Bronchial epithelial cell (primary cell): ENCODE results near the gene NLRP8. TPM values are rescaled to one million over a fixed set of nuclear protein-coding genes. Genes with fewer than 3 reads are reported as not detected.

Experiments
- DNase-seq: peaks from one replicate; pipeline ENCODE4 v3.0.0-alpha.2; 2010; ENCODE audit warnings: low read depth
- FAIRE-seq: peaks from 2 replicates; lab custom pipeline; 2011; peaks lifted over from hg19 to GRCh38; lab: Jason Lieb, UNC
- H3K27me3 ChIP-seq: 2 replicates; pipeline ENCODE4 v1.5.1; 2011; ENCODE audit warnings: low read length; ENCODE audit not compliant: control insufficient read depth, insufficient read depth
- H3K36me3 ChIP-seq: 2 replicates; pipeline ENCODE4 v1.5.1; 2011; ENCODE audit warnings: low read length; ENCODE audit not compliant: control insufficient read depth, insufficient read depth
- H3K4me3 ChIP-seq: 2 replicates; pipeline ENCODE4 v1.5.1; 2011; ENCODE audit warnings: mild to moderate bottlenecking, low read depth, low read length, control low read depth
- CTCF ChIP-seq: IDR thresholded peaks from 2 replicates; pipeline ENCODE4 v1.5.1; 2011; ENCODE audit warnings: mild to moderate bottlenecking, moderate library complexity, low read length, control low read depth, inconsistent platforms; ENCODE audit not compliant: insufficient read depth, severe bottlenecking
- total RNA-seq: library from RNA; depleted of rRNA; stranded (reverse); fragments of >200 nt; gene quantifications from 2 replicates; pipeline ENCODE4 v1.2.1, GENCODE V29; 2014

NLRP8 gene
- total RNA-seq, 1 donor from 2014 or later = not detected

- FAIRE-seq (no peak), DNase-seq (no peak)
- TF ChIP-seq CTCF = no peak
- no peaks in the 10 kb centered on the region for H3K27me3 ChIP-seq
- no peaks in the 10 kb centered on the region for H3K36me3 ChIP-seq
- H3K4me3 ChIP-seq = no peak overlapping the region
These were observed 8.8 kb downstream of the NLRP8 start for GRCh38 chr19:55956431-55956830.

GRCh38 chr19:55958356-55958755, 10.7 kb downstream of the NLRP8 start:
- Histone ChIP-seq H3K27me3 (no peaks in the 10 kb centered on the region), H3K36me3 (no peaks in the 10 kb centered on the region), H3K4me3 (no peak overlapping the region)
- DNase-seq (no peak), FAIRE-seq (no peak)
- TF ChIP-seq CTCF = no peak

GRCh38 chr19:55959996-55960675, 12.5 kb downstream of the NLRP8 start:
- Histone ChIP-seq H3K36me3 (no peaks in the 10 kb centered on the region), H3K4me3 (no peak overlapping the region), H3K27me3 (no peaks in the 10 kb centered on the region)
- DNase-seq = no peak
- no peak for TF ChIP-seq CTCF
- FAIRE-seq = no peak

DNA sequence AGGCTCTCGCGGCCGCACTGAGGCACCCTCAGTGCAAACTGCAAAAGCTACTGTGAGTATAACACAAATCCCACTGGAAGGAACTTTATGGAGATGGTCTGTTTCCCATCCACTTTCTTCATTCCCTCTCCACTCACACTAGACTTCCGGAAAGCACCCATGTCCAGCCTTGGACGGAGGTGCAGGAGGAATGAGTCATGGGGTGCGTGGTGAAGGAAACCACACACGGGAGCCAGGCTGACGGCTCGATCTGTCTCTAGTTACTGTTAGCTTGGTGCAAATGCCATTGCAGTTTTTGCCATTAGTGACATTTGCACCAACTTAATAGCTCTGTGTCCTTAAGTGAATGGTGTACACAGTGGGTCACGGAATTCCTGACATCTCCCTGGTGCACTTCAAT, 14.6 kb downstream of the NLRP8 start:
- FAIRE-seq = peak; percentile 32

DNA sequence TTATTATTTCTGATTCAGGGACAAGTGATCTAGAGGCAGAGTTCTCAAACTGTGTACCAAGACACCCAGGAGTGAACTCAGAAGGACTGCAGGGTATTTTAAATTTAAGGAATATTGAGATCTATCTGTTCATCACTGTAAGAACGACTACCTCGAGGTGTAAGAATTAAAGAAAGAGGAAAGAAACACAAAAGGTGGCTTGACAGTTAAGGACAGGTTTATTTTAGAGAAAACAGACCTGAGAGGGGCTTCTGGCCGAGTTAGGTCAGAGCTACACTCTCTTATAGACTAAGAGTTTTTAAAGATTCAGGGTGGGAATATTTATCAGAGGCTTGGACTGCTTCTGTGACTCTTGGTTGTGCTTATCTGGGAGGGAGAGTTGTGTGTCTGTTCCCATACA, 26.4 kb downstream of the NLRP8 start:
- FAIRE-seq = no peak
- TF ChIP-seq CTCF = no peak
- no peak for DNase-seq
- H3K4me3 ChIP-seq = no peak overlapping the region
- no peaks in the 10 kb centered on the region for H3K36me3 ChIP-seq
- no peaks in the 10 kb centered on the region for H3K27me3 ChIP-seq

More for the DNA sequence above, 14.6 kb downstream of the NLRP8 start:
- Histone ChIP-seq H3K36me3 (no peaks in the 10 kb centered on the region), H3K4me3 (no peak overlapping the region), H3K27me3 (no peaks in the 10 kb centered on the region)
- no peak for DNase-seq
- no peak for TF ChIP-seq CTCF

DNA sequence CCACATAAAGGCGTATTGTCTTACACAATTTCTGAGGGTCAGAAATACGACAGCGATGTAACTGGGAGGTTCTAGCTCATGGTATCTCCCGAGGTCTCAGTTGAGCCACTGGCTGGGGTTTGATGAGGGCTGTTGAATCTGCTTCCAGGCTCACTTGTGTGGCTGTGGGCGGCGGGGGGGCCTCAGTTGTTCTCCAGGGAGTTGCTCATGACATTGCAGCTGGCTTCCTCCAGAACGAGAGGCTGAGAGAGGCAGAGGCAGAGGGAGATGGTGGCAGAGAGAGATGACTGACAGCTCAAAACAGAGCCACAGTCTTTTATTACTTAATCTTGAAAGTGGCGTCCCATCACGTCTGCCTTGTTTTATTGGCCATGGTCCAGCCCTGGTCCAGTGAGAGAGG, 32.8 kb downstream of the NLRP8 start:
- no peaks in the 10 kb centered on the region for H3K27me3 ChIP-seq
- H3K4me3 ChIP-seq = no peak overlapping the region
- no peaks in the 10 kb centered on the region for H3K36me3 ChIP-seq
- no peak for FAIRE-seq
- no peak for TF ChIP-seq CTCF
- DNase-seq = no peak
